ENCODE measurements around the gene MAGI2. TPM values are rescaled to one million over a fixed set of nuclear protein-coding genes. Genes with fewer than 3 reads are reported as not detected.
"Not testable (repeated sequence)": the region's sequence is repeated elsewhere in the genome, so short reads cannot be mapped to it uniquely, and the experiment has no call there.

The MAGI2 gene
- total RNA-seq, 3 donors from 2014 or later: 9.8 to 22.7 (median 20.2) TPM

DNA sequence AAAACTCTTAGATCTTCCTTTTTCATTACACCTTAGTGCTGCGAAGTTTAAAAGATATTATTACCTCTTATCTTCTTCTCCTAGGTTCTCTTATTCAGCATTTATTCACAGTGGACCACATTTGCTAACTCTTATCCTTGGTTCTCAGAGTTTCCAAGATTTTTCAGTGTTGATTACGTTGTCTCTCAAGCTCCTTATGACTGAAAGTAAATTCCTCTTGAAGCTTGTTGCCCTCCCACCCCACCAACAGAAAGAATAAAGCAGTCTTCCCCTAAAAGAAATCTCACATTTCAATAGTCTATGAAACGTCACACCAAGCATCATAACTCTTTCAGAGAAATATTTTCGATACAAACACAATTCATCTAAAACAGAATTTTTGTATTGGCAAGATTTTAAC lies 362.5 kb downstream of the MAGI2 start:
- no peak for DNase-seq (ENCODE audit: low spot score in 2 of 2)
- Histone ChIP-seq H3K4me1 (no peaks in the 10 kb centered on the region), H3K4me3 (no peak overlapping the region), H3K27me3 (no peaks in the 10 kb centered on the region), H3K9me3 (no peaks in the 10 kb centered on the region), H3K36me3 (no peaks in the 10 kb centered on the region), H3K27ac (no peak overlapping the region)
- intact Hi-C loops (cut with DNase I; ENCODE audit: low total_unique reads): no loop called here
- TF ChIP-seq POLR2A (IDR thresholded peaks at IDR 0.05) (no peak), POLR2AphosphoS5 (IDR thresholded peaks at IDR 0.05) (no peak)
- TF ChIP-seq, protein P1, sequence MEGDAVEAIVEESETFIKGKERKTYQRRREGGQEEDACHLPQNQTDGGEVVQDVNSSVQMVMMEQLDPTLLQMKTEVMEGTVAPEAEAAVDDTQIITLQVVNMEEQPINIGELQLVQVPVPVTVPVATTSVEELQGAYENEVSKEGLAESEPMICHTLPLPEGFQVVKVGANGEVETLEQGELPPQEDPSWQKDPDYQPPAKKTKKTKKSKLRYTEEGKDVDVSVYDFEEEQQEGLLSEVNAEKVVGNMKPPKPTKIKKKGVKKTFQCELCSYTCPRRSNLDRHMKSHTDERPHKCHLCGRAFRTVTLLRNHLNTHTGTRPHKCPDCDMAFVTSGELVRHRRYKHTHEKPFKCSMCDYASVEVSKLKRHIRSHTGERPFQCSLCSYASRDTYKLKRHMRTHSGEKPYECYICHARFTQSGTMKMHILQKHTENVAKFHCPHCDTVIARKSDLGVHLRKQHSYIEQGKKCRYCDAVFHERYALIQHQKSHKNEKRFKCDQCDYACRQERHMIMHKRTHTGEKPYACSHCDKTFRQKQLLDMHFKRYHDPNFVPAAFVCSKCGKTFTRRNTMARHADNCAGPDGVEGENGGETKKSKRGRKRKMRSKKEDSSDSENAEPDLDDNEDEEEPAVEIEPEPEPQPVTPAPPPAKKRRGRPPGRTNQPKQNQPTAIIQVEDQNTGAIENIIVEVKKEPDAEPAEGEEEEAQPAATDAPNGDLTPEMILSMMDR (IDR thresholded peaks at IDR 0.05): no peak

DNA sequence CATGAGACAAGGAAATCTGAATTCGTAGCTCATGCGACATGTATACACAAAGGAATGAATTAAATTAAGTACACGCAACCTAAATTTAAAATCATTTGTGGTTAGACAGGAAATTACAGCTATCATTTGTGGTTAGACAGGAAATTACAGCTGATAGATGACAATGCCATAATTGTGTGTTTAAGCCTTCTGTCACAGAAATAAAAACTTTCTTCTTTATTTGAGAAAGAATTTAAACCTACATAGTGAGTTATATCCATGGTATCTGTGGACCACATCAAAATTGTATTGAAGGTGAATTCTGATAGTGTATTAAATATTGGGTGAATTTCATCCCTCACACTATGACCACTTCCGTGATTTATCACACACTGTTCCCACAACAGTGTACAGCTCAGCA lies 362.9 kb downstream of the MAGI2 start:
- DNase-seq (ENCODE audit: low spot score in 2 of 2): no peak
- intact Hi-C loops (cut with DNase I; ENCODE audit: low total_unique reads): no loop called here
- Histone ChIP-seq H3K4me1 (no peaks in the 10 kb centered on the region), H3K27ac (no peak overlapping the region), H3K36me3 (no peaks in the 10 kb centered on the region), H3K4me3 (no peak overlapping the region), H3K9me3 (no peaks in the 10 kb centered on the region), H3K27me3 (no peaks in the 10 kb centered on the region)
- TF ChIP-seq, protein P1 (IDR thresholded peaks at IDR 0.05): no peak
- no peak for TF ChIP-seq POLR2A (IDR thresholded peaks at IDR 0.05)
- no peak for TF ChIP-seq POLR2AphosphoS5 (IDR thresholded peaks at IDR 0.05)

DNA sequence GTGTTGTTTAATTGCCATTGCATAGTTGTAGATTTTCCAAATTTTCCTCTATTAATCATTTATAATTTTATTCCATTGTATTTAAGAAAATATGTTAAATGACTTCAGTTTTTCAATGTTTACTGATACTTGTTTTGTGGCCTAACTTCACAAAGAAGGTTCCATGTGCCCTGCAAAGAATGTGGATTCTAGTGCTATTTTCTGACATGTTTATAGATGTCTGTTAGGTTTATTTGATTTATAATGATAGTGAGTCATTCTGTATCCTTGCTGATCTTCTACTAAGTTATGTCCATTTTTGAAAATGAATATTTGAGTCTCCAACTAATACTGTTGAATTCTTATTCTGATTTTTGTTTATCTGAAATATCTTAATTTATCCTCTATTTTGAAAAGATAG lies 369.0 kb downstream of the MAGI2 start:
- no peaks in the 10 kb centered on the region for H3K36me3 ChIP-seq
- no peaks in the 10 kb centered on the region for H3K9me3 ChIP-seq
- no peaks in the 10 kb centered on the region for H3K4me1 ChIP-seq
- DNase-seq (ENCODE audit: low spot score in 2 of 2): no peak
- H3K27me3 ChIP-seq: no peaks in the 10 kb centered on the region
- intact Hi-C loops (cut with DNase I; ENCODE audit: low total_unique reads): no loop called here
- TF ChIP-seq POLR2AphosphoS5 (IDR thresholded peaks at IDR 0.05) (no peak), POLR2A (IDR thresholded peaks at IDR 0.05) (no peak)
- TF ChIP-seq, protein P1 (IDR thresholded peaks at IDR 0.05): no peak
- no peak overlapping the region for H3K27ac ChIP-seq
- H3K4me3 ChIP-seq: no peak overlapping the region

DNA sequence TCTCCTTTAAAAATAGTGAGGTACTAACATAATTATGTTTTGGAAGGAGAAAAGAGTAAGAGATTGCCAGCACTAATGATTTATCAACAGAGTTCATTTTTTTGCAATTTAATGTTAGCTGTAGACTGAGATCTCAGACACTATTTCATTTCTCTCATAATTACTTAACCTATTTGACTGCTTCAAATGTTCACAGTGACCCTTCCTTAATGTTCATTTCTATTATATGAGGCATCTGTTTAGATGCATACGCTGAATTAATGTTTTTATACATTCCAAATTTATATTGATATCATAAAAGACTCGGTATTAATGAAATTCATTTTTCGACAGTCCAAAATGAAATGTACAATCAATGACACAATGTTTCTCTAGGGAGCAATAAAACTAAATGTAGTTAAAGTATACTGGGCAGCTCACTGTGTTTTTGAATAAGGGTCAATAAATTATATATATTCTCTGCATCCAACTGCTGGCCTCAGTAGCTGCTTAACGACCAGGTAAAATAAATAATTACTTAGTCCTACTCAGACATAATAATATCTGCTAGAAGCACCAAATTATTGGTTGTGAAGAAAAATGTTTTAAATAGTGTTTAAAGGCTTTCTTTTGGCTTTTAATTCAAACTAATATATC lies 373.4 kb downstream of the MAGI2 start:
- Histone ChIP-seq H3K36me3 (no peaks in the 10 kb centered on the region), H3K9me3 (no peaks in the 10 kb centered on the region), H3K27me3 (no peaks in the 10 kb centered on the region), H3K4me1 (no peaks in the 10 kb centered on the region), H3K27ac (no peak overlapping the region), H3K4me3 (no peak overlapping the region)
- DNase-seq (ENCODE audit: low spot score in 2 of 2): no peak
- TF ChIP-seq POLR2A (IDR thresholded peaks at IDR 0.05): no peak
- no peak for TF ChIP-seq POLR2AphosphoS5 (IDR thresholded peaks at IDR 0.05)
- TF ChIP-seq, protein P1 (IDR thresholded peaks at IDR 0.05): no peak
- intact Hi-C loops (cut with DNase I; ENCODE audit: low total_unique reads): no loop called here

DNA sequence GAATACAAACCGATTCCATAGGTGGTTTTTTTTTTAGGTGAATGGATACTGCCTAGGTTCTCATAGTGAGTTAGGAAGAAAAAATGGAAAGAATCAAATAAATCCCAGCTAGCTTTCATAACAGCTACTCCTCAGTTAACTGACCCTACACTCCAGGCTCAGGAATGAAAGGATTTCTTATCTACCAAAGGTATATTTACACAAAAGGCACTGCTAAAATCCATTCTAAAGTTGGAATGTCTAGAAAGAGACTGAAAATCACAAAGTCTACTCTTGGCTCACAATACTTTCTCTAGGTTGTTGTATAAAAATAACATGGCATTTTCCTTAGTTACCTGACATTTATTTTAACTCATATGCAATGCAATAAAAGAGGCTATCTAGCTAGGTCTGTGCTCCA lies 375.2 kb downstream of the MAGI2 start:
- no peaks in the 10 kb centered on the region for H3K4me1 ChIP-seq
- H3K27ac ChIP-seq: no peak overlapping the region
- TF ChIP-seq, protein P1 (IDR thresholded peaks at IDR 0.05): no peak
- TF ChIP-seq POLR2A (IDR thresholded peaks at IDR 0.05): no peak
- H3K9me3 ChIP-seq: no peaks in the 10 kb centered on the region
- intact Hi-C loops (cut with DNase I; ENCODE audit: low total_unique reads): no loop called here
- no peaks in the 10 kb centered on the region for H3K36me3 ChIP-seq
- H3K4me3 ChIP-seq: no peak overlapping the region
- DNase-seq (ENCODE audit: low spot score in 2 of 2): no peak
- no peaks in the 10 kb centered on the region for H3K27me3 ChIP-seq

DNA sequence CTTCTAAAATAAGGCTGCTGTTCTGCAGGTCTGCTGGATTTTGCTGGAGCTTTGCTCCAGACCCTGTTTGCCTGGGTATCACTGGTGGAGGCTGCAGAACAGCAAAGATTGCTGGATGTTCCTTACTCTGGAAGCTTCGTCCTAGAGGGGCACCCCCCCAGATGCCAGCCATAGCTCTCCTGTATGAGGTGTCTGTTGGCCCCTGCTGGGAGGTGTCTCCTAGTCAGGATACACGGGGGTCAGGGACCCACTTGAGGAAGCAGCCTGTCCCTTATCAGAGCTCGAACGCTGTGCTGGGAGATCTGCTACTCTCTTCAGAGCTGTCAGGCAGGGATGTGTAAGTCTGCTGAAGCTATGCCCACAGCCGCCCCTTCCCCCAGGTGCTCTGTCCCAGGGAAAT lies 382.3 kb downstream of the MAGI2 start:
- DNase-seq (ENCODE audit: low spot score in 2 of 2); H3K36me3 ChIP-seq; intact Hi-C loops (cut with DNase I; ENCODE audit: low total_unique reads); H3K4me3 ChIP-seq; H3K9me3 ChIP-seq; H3K27ac ChIP-seq; H3K27me3 ChIP-seq; H3K4me1 ChIP-seq: not testable (repeated sequence)

All from breast epithelium (tissue), 4 donors.